A673 (cell line): ENCODE measurements around the gene FOXF2.
"Not testable (repeated sequence)": the region's sequence is repeated elsewhere in the genome, so short reads cannot be mapped to it uniquely, and the experiment has no call there.

Source experiments
- EZH2 ChIP-seq: fragments of 200-600 bp; sonication (generic); IDR thresholded peaks from 2 replicates; pipeline ENCODE4 v1.6.1; 2017; ENCODE audit warnings: borderline replicate concordance, low read depth, mild to moderate bottlenecking, mixed read lengths, antibody characterized with exemption, low read length; ENCODE audit not compliant: poor library complexity, severe bottlenecking
- TF ChIP-seq, protein P1 (sequence below): fragments of 300-800, 200-600 bp; sonication (generic); conservative IDR thresholded peaks from 2 replicates; pipeline ENCODE4 v1.5.1; 2017; ENCODE audit warnings: low read depth, mild to moderate bottlenecking, antibody characterized with exemption, low read length, moderate library complexity, mixed read lengths

DNA sequence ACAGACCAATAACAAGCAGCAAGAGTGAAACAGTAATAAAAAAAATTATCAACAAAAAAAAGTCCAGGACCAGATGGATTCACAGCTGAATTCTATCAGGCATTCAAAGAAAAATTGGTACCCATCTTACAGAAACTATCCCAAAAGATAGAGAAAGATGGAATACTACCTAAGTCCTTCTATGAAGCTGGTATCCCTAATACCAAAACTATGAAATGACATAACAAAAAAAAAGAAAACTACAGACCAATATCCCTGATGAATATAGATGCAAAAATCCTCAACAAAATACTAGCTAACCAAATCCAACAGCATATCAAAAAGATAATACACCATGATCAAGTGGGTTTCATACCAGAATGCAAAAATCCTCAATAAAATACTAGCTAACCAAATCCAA is 34.3 kb upstream of the FOXF2 start:
- TF ChIP-seq, protein P1, sequence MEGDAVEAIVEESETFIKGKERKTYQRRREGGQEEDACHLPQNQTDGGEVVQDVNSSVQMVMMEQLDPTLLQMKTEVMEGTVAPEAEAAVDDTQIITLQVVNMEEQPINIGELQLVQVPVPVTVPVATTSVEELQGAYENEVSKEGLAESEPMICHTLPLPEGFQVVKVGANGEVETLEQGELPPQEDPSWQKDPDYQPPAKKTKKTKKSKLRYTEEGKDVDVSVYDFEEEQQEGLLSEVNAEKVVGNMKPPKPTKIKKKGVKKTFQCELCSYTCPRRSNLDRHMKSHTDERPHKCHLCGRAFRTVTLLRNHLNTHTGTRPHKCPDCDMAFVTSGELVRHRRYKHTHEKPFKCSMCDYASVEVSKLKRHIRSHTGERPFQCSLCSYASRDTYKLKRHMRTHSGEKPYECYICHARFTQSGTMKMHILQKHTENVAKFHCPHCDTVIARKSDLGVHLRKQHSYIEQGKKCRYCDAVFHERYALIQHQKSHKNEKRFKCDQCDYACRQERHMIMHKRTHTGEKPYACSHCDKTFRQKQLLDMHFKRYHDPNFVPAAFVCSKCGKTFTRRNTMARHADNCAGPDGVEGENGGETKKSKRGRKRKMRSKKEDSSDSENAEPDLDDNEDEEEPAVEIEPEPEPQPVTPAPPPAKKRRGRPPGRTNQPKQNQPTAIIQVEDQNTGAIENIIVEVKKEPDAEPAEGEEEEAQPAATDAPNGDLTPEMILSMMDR, result not testable (repeated sequence)
- TF ChIP-seq EZH2, result not testable (repeated sequence)
